Progenitor cell of endocrine pancreas (in vitro differentiated cells): ENCODE measurements around the gene MAFG. TPM values are rescaled to one million over a fixed set of nuclear protein-coding genes. Genes with fewer than 3 reads are reported as not detected.

ENCODE experiments used
- DNase-seq: peaks from one replicate; pipeline ENCODE4 v3.0.0; 2021; ENCODE audit warnings: low spot score; ENCODE audit not compliant: unreplicated experiment
- H3K27ac Mint-ChIP-seq: 2 replicates; pipeline ENCODE4 v1.8.0; 2021; ENCODE audit warnings: mild to moderate bottlenecking, moderate library complexity, mixed read lengths
- H3K27me3 Mint-ChIP-seq: 2 replicates; pipeline ENCODE4 v1.8.0; 2021; ENCODE audit warnings: mixed read lengths
- H3K36me3 Mint-ChIP-seq: 2 replicates; pipeline ENCODE4 v1.8.0; 2022; ENCODE audit warnings: mixed read lengths; ENCODE audit not compliant: insufficient read depth
- H3K4me1 Mint-ChIP-seq: 2 replicates; pipeline ENCODE4 v1.8.0; 2021; ENCODE audit warnings: low read depth, mixed read lengths
- H3K4me3 Mint-ChIP-seq: 2 replicates; pipeline ENCODE4 v1.8.0; 2021; ENCODE audit warnings: low read depth, mild to moderate bottlenecking, moderate library complexity, mixed read lengths
- H3K9me3 Mint-ChIP-seq: 2 replicates; pipeline ENCODE4 v1.8.0; 2021; ENCODE audit warnings: low read depth, mixed read lengths
- CTCF ChIP-seq: fragments of 200-600 bp; sonication (generic); IDR thresholded peaks from one replicate; pipeline ENCODE4 v1.5.0; 2021; ENCODE audit warnings: antibody characterized with exemption, mild to moderate bottlenecking; ENCODE audit not compliant: unreplicated experiment
- total RNA-seq: library from RNA; stranded (reverse); gene quantifications from 2 replicates; pipeline ENCODE4 v1.2.1, GENCODE V29; 2021

MAFG gene
- total RNA-seq, 1 donor from 2014 or later = 29.5 TPM

DNA sequence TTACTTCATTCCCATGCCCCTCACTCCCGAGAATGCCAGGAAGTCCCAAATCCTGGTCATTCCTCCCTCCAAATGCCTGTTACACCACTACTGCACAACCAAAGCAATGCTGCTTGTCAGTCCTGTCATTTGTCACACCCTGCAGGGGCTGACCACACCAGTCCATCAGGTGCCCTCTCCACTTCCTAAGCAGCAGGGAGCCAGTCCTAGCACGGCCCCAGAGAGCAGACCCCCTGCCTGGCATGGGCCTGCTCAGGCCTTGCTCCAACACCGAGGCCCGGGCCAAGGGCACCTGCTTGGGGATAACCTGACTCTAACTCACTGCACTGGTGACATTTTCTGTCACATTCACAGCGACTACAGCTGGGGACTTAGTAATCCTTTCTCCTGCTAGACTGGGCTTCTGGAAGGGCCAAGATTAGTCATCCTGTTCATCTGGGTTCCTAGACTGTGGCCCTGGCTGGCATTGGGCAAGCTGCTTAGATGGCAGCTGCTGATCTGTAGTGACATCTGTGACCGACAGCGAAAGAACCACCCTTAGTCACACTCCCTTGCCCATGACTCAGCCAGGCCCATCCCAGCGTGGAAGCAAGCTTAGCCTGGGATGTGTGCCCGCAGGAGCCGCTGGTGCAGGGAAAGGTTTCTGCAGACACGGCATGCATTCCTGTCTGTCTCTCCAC is 41.5 kb downstream of the MAFG start:
- peaks cover 5% of the 10 kb centered on the region for H3K4me1 Mint-ChIP-seq
- no peaks in the 10 kb centered on the region for H3K27me3 Mint-ChIP-seq
- no peak for TF ChIP-seq CTCF
- H3K4me3 Mint-ChIP-seq = no peak overlapping the region
- H3K9me3 Mint-ChIP-seq = no peaks in the 10 kb centered on the region
- no peak overlapping the region for H3K27ac Mint-ChIP-seq
- DNase-seq = no peak
- H3K36me3 Mint-ChIP-seq = peaks cover 18% of the 10 kb centered on the region

GRCh38 chr17:81885454-81885853 is 42.1 kb downstream of the MAFG start:
- no peak for TF ChIP-seq CTCF
- Mint-ChIP-seq H3K9me3 (no peaks in the 10 kb centered on the region), H3K27ac (peak overlapping the region; percentile 45), H3K36me3 (peaks cover 18% of the 10 kb centered on the region), H3K4me1 (peaks cover 4% of the 10 kb centered on the region), H3K4me3 (no peak overlapping the region), H3K27me3 (no peaks in the 10 kb centered on the region)
- DNase-seq = no peak

GRCh38 chr17:81884968-81885367 is 42.6 kb downstream of the MAFG start:
- H3K9me3 Mint-ChIP-seq = no peaks in the 10 kb centered on the region

GRCh38 chr17:81884520-81884919 is 43.0 kb downstream of the MAFG start:
- DNase-seq = no peak
- Mint-ChIP-seq H3K27me3 (no peaks in the 10 kb centered on the region), H3K4me1 (no peaks in the 10 kb centered on the region), H3K27ac (no peak overlapping the region), H3K4me3 (no peak overlapping the region), H3K9me3 (no peaks in the 10 kb centered on the region), H3K36me3 (peaks cover 21% of the 10 kb centered on the region)
- TF ChIP-seq CTCF = no peak

More at GRCh38 chr17:81884968-81885367, 42.6 kb downstream of the MAFG start:
- no peak for TF ChIP-seq CTCF
- H3K27ac Mint-ChIP-seq = peak overlapping the region; percentile 45
- no peak overlapping the region for H3K4me3 Mint-ChIP-seq
- peaks cover 18% of the 10 kb centered on the region for H3K36me3 Mint-ChIP-seq
- no peak for DNase-seq
- H3K27me3 Mint-ChIP-seq = no peaks in the 10 kb centered on the region
- H3K4me1 Mint-ChIP-seq = no peaks in the 10 kb centered on the region

GRCh38 chr17:81879121-81879520 is 48.4 kb downstream of the MAFG start:
- DNase-seq = no peak
- peaks cover 12% of the 10 kb centered on the region for H3K36me3 Mint-ChIP-seq
- TF ChIP-seq CTCF = no peak
- H3K4me1 Mint-ChIP-seq = no peaks in the 10 kb centered on the region
- H3K27ac Mint-ChIP-seq = peak overlapping the region; percentile 81
- no peaks in the 10 kb centered on the region for H3K9me3 Mint-ChIP-seq
- no peak overlapping the region for H3K4me3 Mint-ChIP-seq
- no peaks in the 10 kb centered on the region for H3K27me3 Mint-ChIP-seq
